GM21381 (cell line): ENCODE data around the gene HGF.
A peak's percentile ranks its signal among the peaks of the same experiment; 100 is the strongest.
"Not testable (repeated sequence)": the region's sequence is repeated elsewhere in the genome, so short reads cannot be mapped to it uniquely, and the experiment has no call there.

Experiments used
- ATAC-seq: cut with Tn5 transposase; IDR thresholded peaks from one replicate; pipeline ENCODE4 v1.9.1; 2021; ENCODE audit warnings: mild to moderate bottlenecking, moderate library complexity; ENCODE audit not compliant: unreplicated experiment

Gene HGF

DNA sequence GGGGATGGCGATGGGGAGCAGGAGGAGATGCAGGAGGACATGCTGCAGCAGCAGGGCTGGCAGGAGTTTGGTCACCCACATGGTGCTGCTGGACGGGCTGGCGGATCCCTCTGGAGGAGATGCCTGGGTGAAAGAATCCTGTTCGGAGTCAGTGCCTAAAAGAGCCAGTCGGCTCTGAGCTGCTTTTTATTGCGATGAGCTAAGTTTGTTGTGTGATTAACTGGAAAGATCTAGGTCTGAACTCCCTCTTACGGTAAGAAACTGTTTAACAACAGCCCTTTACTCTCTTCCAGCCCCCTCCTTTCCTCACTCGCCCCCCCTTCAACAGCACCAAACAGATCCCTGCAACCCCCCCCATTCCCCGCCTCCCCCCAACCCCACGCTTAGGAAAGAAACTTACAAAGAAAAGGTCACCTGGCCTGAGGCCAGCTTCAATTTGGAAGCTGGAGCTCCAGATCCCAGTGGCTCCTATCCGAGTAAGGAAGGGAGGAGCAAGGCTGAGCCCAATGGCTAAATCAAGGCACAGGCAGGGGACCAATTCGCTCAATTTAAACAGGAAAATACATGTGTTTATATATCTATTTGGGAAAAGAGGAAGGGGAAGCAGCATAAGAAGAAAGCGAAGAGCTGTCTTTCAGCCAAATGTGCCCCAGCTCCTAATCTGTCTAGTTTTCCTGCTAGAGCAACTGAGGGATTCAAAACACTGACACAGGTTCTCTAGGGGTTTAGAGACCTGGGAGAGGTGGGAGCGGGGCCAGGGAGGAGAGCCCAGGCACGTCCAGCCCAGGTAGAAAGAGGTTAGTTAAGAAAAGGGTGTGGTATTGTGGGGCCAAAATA is at the start of gene HGF:
Gene HGF, minus strand, starts transcription at position 157 of the 837 bp plus-strand sequence. Its CDS starts 76 bp downstream, at position 81.
- ATAC-seq = no peak

DNA sequence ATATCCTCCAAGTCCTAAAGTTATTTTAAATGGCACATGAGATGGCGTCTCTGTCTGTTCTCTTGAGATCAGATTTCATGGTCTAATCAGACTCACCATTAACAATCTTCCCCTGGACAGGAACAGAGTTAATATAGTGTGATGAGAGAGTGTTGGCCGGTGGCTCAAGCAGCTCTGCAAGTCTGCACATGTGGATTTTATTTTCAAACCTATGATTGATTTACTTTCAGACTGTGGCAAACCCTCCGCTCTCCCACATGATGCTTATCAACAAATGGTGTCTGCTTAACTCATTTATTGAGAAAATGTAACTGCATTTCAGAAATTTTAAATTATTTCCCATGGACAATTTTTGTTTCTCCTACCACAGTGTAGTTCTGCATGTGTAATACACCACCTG is 46.5 kb upstream of the HGF start:
- no peak for ATAC-seq

DNA sequence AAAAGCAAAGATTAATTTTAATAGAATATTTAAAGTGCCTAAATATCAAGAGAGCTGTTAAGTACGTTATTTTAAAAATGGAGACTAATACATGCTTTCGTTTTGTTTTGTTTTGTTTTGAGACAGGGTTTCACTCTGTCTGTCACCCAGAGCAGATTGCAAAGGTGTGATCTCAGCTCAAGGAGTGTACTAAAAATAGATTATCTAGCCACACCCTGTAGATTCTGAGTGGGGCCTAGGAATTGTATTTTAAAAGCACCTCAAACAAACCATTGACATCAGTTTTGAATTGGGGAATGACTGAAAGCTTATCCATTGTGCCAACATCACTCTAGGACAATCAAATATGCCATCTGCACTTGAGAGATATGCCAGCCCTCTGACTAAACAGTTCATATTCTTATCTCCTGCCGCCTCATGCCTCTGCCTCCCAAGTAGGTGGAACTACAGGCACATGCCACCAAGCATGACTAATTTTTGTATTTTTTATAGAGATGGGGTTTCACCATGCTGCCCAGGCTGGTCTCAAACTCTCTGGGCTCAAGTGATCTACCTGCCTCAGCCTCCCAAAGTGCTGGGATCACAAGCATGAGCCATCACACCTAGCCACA is 43.1 kb upstream of the HGF start:
- ATAC-seq = peak; percentile 84

DNA sequence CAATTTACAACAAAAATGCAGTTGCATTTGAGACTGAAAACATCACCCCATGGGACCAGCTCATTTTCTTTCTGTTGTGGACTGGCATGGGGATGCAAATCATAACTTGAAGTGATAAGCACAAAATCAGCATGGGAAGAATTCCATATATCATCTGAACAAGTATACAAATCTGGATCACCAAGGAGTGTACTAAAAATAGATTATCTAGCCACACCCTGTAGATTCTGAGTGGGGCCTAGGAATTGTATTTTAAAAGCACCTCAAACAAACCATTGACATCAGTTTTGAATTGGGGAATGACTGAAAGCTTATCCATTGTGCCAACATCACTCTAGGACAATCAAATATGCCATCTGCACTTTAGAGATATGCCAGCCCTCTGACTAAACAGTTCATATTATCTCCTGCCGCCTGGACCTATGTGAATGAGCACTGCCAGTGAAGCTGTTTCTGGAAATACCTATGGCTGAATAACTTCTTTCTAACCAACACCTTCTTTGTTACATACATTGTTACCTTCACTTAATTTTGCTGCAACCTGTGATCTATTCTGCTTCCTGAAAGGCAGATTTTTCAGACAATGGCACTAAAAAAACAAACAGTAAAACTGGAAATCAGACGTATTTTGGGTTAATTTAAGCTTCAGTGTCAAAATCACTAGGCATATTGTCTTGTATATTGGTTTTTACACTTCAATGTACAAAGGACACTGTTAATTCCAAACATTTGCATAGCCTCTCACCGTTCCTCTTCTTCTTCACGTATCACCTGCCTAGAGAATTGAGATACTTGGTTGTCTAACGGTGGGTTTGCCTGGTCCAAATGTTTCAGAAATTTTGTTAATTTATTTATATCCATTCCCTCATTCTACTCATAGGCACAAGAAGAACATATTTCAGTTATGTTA is 42.4 kb upstream of the HGF start:
- peak; percentile 43 for ATAC-seq

DNA sequence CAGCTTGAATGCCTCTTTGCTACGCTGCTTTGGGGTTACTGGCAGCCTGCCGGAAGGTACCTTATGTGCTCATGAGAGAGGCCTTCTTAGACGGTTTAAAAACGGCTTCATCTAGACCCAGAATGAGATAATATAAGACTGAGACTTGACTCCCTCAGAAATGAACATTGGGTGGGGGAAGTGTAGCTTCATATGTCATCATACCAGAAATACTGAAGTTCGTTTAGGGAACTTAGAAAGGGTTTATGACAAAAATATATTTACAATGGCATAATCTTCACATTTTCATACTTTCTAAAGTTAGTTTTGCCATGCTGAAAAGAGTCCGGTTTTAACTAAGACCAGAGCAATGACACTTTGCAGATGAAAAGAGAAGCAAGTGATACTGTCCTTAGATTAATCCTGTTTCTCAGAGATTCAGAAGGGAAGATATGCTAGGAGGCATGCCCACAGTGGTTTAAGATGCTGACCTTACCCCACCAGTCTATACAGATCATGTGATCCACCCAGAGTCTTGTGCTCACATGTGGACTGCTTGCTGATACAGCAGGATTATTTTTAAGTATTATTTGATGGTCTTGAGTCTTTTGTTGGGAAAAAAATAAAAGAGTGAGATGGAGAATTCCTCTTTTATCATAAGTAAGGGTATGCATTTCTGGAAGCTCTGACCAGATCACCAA is 40.8 kb upstream of the HGF start:
- ATAC-seq = no peak

DNA sequence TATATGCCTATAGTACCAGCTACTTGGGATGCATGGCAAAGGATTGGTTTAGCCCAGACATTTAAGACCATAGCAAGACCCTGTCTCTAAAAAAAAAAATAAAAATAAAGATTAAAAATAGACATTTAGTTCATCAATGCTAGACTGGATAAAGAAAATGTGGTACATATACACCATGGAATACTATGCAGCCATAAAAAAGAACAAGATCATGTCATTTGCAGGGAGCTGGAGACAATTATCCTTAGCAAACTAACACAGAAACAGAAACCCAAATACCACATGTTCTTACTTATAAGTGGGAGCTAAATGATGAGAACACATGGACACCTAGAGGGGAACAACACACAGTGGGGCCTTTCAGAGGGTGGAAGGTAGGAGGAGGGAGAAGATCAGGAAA is 38.5 kb upstream of the HGF start:
- not testable (repeated sequence) for ATAC-seq

DNA sequence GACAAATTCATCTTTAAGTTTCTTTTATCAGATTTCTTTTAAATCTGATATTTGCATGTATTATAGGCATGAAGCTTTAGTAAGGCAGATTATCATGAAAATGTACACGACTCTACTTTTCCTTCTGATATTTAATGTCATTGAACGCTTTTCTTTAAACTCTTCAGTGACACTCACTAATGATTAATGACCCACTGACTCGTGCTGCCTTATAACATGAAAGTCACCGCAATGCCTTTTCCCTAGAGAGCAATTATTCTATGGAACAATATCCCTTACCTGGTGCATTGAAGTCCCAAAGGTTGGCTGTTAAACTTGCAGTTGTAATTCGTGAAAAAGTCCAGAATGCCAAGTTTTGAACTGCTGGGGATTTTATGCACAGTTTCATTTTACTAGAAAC is 33.4 kb upstream of the HGF start:
- no peak for ATAC-seq

DNA sequence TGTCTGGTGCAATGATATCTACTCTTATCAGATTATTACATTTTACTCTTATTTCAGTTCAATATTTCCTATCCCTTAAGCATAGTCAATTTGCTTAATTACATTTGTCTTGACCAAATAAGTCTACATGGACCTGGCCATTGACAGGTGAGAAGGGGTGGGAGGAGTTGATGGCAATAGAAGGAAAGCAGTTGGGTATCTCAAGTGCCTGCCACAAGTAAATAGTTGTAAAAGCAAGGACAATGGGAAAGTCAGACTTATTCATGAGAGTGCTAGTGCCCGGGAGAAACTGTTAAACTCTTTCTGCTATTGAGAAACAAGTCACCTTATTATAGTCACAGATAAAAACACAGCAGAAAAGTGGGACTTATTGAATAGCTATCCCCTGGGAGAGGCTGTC is 32.4 kb upstream of the HGF start:
- ATAC-seq = no peak

DNA sequence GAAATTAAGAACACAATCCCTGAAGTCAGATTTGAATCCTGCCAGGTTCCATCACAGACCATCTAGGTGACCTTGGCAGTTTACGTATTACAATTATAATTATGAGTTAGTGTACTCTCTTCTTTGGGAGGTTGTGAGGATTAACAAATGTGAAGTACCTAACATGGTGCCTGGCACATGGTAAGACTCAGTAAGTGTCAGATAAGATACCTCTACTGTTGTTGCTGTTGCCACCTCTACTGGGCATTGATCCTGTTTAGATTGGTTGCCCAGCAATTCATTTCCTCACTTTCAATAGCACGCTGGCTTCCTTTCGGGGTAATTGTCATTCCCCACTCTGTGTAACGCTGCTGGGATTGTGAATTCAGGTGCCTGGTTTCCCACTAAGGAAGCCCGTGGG is 31.7 kb upstream of the HGF start:
- no peak for ATAC-seq

DNA sequence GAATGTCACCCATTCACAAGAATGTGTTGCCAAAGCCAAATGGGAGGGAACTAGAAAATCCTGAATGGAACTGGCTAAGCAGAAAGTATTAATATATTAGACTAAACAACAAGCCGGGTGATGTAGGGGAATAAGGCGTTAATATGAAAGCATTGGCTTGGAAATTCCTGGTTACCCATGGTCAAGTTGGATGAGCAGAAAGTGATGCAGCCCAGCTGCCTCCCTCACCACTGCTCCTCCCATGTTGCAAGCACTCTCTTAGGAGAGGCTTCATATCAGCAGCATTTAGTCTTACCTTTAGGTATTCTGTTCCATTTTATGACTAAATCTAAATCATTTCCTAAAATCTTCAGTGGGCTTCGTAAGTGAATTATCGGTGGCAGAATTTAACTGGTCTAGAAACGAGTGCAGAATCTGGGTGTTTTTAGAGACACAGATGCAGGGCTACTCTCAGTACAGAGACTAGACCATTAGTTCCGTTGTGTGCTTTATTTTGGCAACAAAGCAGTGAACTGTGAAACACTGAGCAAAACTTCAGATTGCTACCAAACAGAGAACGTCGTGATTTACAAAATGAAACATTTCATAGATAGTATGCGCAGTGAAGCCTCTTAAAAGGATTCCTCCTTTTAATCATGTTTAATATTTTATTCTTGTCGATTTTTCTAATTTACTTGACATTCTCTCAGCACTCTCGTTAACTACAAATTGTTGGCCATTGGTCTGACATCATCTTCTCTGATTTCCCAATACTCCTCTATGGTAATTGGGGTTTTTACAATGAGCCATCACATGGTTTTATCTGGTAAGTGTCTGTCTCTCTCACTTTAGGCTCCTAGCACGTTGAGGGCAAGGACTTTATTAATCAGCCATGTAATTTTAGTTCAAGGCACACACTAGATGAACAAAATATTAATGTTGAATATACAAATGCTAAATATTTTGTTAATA is 22.0 kb upstream of the HGF start:
- ATAC-seq = no peak

DNA sequence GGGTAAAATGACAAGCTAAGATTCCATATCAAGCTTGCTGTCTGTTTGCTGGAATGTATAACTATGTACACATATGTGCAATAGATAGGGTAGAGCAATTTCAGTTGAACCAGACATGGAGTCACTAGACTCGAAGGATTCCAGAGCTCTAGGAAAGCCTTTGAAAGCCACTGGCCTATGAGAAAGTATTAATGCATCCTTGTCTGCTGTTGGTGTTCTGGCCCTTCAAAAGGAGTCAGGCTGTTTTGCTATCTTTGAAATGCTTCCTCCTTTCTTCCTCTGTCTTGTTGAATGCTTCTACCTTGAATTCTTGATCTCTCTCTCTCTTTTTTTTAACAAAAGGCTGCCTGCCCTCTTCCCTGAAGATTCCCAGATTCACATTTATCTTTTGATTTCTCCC is 20.8 kb upstream of the HGF start:
- no peak for ATAC-seq

DNA sequence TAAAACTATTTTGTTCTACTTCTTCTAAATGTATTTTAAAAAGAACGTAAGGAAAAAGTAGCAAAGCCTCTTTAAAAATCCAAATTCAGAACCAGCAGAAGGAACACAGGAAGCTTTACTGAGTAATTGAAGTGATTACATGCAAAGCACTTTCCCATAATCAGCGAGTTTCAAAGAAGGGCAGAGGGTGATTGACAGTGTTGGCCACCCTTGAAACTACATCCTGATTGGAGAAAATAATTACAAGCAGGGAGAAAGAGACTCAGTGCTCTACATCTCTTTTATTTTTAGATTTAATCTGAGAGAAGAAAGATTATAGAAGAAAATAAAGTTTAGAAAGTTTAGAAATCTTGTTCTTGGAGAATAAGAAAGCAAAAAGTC is 20.3 kb upstream of the HGF start:
- no peak for ATAC-seq

DNA sequence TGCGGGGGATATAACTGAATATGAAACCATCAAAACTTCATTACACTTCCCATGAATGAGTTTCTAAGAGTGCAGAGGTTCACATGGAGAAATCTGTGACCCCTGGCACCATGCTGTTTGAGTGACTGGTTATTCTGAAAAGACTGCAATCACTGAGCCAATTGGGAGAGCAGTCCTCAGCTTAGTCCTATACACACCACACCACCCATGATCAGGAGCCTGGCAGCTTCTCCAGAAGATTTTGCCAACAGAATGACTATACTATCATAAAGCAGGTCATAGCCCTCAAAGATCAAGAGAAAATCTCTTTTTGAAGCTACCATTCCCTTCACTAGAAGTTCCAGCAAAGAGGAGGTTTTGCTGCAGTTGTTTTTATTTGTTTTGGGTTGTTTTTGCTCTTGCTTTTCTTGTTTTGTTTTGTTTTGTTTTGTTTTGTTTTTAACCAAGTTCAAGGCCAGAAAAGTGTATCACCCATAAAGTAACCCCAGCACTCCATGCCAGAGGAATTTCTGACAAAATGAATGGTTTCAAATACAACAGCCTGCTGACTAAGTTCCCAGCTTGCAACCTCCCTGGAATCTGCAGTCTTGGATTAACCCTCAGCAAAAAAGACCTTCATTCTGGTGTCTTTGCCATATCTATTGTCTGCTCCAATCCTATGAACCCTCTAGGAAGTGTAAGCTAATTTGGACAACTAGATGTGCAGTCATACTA is 19.7 kb upstream of the HGF start:
- no peak for ATAC-seq

DNA sequence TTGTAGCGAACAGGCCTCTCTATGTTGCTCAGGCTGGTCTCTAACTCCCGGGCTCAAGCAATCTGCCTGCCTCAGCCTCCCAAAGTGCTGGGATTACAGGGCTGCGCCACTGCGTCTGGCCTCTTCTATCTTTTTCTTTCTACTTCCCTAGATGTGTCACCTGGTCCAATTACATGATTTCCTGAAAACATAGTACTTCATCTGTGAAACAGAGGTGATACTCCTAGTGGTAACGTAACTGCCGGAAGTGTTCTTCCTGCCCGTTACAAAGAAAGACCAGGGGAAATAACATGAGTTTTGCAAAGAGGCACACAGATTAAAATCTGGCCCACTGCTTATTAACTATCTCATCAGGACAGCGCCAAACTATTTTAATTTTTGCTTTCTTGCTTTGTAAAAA is 18.4 kb upstream of the HGF start:
- ATAC-seq = no peak

DNA sequence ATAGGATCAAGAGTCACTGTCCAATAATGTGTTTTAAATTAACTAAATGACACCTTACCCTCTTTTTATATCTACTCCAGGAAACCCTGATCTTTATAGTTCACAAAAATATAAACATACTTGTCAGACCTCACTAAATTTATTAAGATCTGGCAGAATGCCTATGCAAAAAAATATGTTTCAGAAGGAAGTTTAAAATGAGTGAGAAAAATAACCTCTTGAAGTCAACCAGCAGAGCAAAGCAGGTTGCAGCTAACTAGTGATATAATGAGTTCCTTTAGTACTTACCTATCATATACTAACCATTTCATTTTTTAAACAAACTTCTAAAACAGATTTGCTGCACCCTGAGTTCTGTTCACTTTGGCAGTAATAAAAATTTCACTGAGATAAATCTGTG is 14.0 kb upstream of the HGF start:
- no peak for ATAC-seq

DNA sequence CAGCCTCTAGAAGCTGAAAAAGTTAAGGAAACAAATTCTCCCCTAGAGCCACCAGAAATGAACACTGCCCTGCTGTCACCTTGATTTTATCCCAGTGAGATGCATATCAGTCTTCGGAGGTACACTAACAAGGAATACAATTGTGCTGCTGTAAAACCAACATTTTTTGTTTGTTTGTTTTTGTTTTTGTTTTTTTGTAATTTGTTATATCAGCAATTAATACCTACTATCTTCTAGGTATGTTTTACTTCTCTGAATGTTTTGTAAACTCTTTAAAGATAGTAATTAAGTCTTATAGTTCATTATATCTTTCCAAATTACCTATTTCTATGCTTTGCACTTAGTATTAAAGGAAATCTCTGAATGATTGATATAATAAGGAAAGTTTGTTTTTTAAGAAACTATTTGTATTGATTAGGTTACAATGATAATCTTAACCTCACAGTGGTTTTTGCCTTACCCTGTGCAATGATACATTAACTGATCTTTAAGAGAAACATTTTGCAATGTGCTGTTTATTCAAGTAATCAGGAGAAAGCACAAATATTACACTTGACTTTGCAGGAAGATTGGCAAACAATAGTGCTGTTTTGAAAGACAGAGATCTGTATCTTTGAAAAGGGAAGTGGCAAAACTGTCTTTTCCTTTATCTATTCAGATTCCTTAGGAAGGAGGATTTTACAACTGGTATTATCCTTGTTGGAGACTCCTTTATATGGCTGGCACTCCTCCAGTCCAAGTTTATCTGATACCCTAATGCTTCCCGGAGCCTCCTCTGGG is 11.3 kb upstream of the HGF start:
- no peak for ATAC-seq

DNA sequence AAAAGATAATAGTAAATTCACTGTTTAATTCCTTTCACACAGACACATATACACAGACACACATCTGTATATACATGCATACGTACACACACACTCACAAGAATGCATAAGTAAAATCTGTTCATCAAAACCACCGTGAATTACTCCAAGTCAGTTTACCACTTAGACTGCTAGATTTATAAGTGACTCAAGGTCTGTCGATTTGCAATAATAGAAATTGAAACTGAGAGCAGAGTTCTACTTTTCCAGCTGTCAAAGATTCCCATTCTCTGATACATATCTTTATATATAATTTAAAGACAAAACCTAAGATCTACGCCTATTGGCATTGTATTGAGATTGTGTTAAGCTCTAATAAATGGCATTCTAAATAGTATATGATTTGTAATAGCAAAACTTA is 9.9 kb upstream of the HGF start:
- no peak for ATAC-seq

DNA sequence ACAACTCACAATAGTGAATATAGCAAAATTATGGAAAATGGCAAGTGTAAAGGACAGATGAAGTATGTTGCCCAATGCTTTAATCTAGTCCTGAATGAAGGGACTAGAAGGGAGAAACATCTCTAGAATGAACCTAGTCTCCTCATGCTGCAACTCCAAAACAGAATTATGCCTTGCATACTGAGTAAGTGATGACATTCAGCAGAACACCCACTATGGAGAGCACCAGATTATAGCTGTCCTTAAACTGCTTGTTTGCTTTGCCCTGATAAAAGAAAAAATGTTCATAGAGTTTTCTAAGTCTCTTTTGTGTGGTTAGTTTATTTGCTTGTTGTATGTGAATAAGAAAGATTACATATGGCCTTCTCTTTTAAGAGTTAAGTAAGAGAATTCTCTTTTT is 7.8 kb upstream of the HGF start:
- ATAC-seq = no peak
